SU-DHL-6 (cell line): Measurements from ENCODE around the gene KCNT2.

Experiments
- CTCF ChIP-seq: fragments of 200-600 bp; sonication (generic); IDR thresholded peaks from one replicate; pipeline ENCODE4 v1.5.1; 2017; ENCODE audit warnings: antibody characterized with exemption, mild to moderate bottlenecking, low read length, moderate library complexity; ENCODE audit not compliant: insufficient read depth, poor library complexity, severe bottlenecking
- EZH2phosphoT487 ChIP-seq: fragments of 200-600 bp; sonication (generic), shearing (Covaris generic); conservative IDR thresholded peaks from 2 replicates; pipeline ENCODE4 v1.6.1; 2018; ENCODE audit warnings: mild to moderate bottlenecking, antibody characterized with exemption, low read length, moderate library complexity, mixed read lengths

DNA sequence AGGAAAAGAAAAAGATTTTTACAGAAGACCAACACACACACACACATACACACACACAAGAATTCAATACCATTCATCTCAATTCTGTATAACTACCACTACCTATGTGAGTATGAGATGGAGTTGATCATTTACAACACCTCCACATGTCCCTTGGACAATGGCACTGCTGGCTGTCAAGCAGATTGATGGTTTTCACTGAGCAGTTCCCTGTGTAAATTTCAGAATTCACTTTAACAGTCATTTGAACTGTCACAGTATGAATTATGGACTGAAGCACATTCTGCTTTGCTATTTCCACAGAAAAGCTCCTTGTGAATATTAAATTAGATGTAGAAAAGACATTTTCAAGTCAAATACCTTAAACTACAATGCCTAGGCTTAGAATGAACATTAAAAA is 14.3 kb downstream of the KCNT2 start:
- TF ChIP-seq CTCF: no peak
- no peak for TF ChIP-seq EZH2phosphoT487
